Measurements from ENCODE around the gene DLX2. TPM values are rescaled to one million over a fixed set of nuclear protein-coding genes. Genes with fewer than 3 reads are reported as not detected.

DLX2 gene
- total and polyA plus RNA-seq, 9 donors = 0.12 TPM; not detected in 8

DNA sequence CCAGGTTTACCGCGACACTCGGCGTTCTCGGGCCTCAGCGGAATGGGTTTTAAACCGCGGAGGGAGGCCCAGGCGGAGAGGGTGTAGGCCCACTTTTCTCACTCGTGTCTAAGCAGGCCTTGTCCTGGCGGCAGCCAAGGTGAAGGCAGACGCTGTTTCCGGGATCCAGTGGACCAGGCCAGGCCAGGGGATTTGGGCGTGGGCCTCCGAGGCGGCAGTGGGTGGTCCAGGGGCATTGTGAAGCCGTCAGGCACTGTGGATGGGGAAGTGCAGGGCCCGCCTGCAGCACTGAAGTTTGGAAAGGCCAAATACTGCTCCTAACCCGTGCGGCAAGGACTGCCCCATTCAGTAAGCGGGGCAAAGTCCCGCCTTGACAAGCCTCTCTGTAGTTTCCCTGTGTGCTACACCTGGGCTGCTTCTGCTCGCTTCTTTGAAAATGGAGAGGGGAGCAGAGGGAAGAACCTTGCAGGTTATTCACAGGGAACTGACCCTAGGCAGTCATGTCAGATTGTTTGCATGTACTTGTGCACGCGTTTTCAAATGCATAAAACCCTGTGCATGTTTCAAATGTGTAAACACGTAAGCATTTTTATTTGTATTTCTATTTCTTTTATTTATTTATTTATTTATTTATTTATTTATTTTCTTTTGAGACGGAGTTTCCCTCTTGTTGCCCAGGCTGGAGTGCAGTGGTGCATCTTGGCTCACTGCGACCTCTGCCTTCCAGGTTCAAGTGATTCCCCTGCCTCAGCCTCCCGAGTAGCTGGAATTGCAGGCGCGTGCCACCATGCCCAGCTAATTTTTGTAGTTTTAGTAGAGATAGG is 7.5 kb upstream of the DLX2 start:
- H3K36me3 ChIP-seq = no peaks in the 10 kb centered on the region
- no peak overlapping the region for H3K27ac ChIP-seq
- H3K4me1 ChIP-seq (ENCODE audit: insufficient read depth) = peaks cover 2% of the 10 kb centered on the region
- WGBS, 3 donors = 78 to 87% (median 87%) methylated on average over 31 of the region's 31 CpGs
- H3K27me3 ChIP-seq = peaks cover 5% of the 10 kb centered on the region
- intact Hi-C loops (cut with DNase I) = loop anchor here (5.0 to 10.0 kb wide), 7 partner anchors 295 to 1138 kb away; no protein-coding TSS in a partner anchor
- DNase-seq = peak in 1 of 5 donors; percentile 14
- H3K9me3 ChIP-seq = no peaks in the 10 kb centered on the region
- TF ChIP-seq POLR2A (IDR thresholded peaks at IDR 0.05) = no peak
- TF ChIP-seq EP300 (IDR thresholded peaks at IDR 0.05) = no peak
- TF ChIP-seq, protein P1, sequence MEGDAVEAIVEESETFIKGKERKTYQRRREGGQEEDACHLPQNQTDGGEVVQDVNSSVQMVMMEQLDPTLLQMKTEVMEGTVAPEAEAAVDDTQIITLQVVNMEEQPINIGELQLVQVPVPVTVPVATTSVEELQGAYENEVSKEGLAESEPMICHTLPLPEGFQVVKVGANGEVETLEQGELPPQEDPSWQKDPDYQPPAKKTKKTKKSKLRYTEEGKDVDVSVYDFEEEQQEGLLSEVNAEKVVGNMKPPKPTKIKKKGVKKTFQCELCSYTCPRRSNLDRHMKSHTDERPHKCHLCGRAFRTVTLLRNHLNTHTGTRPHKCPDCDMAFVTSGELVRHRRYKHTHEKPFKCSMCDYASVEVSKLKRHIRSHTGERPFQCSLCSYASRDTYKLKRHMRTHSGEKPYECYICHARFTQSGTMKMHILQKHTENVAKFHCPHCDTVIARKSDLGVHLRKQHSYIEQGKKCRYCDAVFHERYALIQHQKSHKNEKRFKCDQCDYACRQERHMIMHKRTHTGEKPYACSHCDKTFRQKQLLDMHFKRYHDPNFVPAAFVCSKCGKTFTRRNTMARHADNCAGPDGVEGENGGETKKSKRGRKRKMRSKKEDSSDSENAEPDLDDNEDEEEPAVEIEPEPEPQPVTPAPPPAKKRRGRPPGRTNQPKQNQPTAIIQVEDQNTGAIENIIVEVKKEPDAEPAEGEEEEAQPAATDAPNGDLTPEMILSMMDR (IDR thresholded peaks at IDR 0.05) = no peak
- H3K4me3 ChIP-seq = no peak overlapping the region

DNA sequence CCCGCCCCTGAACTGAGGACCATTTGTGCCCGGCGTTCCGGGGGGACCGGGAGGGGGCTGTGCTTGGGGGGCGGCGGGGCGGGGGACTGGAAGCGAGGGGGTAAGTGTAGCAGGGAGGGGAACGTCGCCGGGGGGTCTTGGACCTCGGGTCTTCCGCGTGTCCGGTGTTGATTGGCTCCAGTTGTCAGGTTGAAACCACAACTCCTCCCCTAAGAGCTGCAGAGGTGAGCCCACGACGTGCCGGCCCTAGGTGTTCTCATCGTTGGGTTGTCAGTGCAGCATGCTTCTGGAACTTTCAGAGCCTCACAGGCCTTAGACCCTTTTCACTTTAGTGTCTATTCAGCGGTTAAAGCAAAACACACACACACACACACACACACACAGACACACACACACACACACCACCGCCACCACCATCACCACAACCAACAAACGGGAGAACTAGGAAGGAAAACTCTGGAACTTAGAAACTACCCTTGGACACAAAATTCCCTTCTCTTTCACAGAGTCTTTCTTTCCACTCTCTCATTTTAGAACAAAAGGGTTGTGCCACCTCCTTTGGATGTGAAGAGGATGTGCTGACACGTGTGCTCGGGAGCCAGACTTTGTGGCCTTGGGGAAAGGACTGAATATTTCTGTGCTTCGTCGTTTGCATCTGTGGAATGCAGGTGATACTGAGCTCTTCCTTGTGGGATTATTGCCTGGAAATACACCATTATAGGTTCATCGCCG is 6.7 kb upstream of the DLX2 start:
- peaks cover 5% of the 10 kb centered on the region for H3K27me3 ChIP-seq
- no peak overlapping the region for H3K27ac ChIP-seq
- intact Hi-C loops (cut with DNase I) = loop anchor here (5.0 to 10.0 kb wide), 4 partner anchors 395 to 535 kb away; no protein-coding TSS in a partner anchor
- no peaks in the 10 kb centered on the region for H3K36me3 ChIP-seq
- no peak for TF ChIP-seq EP300 (IDR thresholded peaks at IDR 0.05)
- no peak for TF ChIP-seq POLR2A (IDR thresholded peaks at IDR 0.05)
- no peaks in the 10 kb centered on the region for H3K9me3 ChIP-seq
- H3K4me3 ChIP-seq = no peak overlapping the region
- no peak for DNase-seq
- peaks cover 2% of the 10 kb centered on the region for H3K4me1 ChIP-seq (ENCODE audit: insufficient read depth)
- WGBS, 3 donors = 47 to 51% (median 50%) methylated on average over 29 of the region's 29 CpGs

DNA sequence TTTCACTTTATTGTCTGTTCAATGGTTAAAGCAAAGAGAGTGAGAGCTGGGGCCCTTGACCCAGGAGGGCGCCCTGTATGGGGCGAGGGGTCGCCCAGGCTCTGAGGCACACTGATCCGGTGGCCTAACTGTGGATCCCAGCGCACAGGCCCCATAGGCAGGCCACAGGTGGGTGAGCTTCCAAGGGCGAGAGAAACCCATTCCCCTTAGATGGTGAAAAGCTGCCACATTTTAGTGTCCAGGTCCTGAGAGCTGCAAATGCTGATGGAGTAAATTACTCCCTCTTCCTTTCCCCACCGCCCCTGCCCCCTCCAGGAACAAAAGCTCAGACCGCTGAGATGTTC is 5.9 kb upstream of the DLX2 start:
- Histone ChIP-seq H3K4me1 (ENCODE audit: insufficient read depth) (peaks cover 2% of the 10 kb centered on the region), H3K4me3 (no peak overlapping the region), H3K27me3 (peaks cover 5% of the 10 kb centered on the region), H3K27ac (no peak overlapping the region), H3K9me3 (no peaks in the 10 kb centered on the region), H3K36me3 (no peaks in the 10 kb centered on the region)
- no peak for TF ChIP-seq EP300 (IDR thresholded peaks at IDR 0.05)
- TF ChIP-seq POLR2A (IDR thresholded peaks at IDR 0.05) = no peak
- TF ChIP-seq, protein P1 (IDR thresholded peaks at IDR 0.05) = no peak
- intact Hi-C loops (cut with DNase I) = loop anchor here (5.0 to 10.0 kb wide), 4 partner anchors 394 to 534 kb away; no protein-coding TSS in a partner anchor
- DNase-seq = no peak
- 35 to 46% (median 37%) methylated on average over 8 of the region's 8 CpGs for WGBS, 3 donors

DNA sequence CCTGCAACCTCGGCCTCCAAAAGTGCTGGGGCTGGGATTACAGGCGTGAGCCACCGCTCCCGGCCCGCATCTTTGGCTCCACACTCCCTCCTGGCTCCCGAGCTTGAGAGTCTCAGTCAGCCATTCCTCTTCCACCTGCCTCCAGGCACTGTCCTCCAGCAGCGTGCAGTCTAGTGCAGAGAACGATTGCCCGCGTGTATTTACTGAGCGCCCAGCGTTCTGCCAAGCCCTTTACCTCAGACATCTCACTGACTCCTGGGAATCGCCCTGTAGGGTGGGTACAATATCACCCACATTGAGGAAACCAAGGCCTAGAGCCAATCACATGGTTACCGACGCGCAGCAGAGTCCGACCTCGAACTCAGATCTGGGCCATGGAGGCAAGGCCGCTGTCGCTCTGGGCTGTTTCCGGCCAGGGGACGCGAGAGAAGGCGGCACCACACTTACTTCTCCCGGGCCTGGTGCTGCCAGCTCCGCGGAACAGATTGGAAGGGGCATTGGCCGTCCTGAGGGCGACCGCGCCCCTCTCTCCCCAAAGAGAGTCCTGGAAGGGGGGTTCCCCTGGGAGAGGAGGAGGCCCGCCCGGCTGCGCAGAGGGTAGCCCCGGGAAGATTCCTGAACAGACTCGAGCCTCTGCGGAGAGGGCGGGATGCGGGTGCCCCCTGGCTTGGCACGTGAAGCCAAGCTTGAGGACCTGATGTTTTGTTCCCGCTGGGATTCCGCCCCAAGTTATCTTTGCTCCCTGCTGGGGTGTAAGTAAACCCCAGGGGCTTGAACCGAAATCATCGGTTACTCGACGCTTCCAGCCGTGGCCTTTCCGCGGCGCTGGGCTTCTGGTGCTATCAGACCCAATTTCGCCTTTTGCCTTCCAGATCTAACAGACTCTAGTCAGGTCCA is 5.2 kb upstream of the DLX2 start:
- no peak overlapping the region for H3K27ac ChIP-seq
- H3K4me1 ChIP-seq (ENCODE audit: insufficient read depth) = peaks cover 3% of the 10 kb centered on the region
- DNase-seq = no peak
- intact Hi-C loops (cut with DNase I) = loop anchor here (5.0 to 10.0 kb wide), 4 partner anchors 393 to 533 kb away; no protein-coding TSS in a partner anchor
- H3K27me3 ChIP-seq = peaks cover 5% of the 10 kb centered on the region
- no peaks in the 10 kb centered on the region for H3K36me3 ChIP-seq
- H3K9me3 ChIP-seq = no peaks in the 10 kb centered on the region
- TF ChIP-seq, protein P1 (IDR thresholded peaks at IDR 0.05) = no peak
- TF ChIP-seq POLR2A (IDR thresholded peaks at IDR 0.05) (no peak), EP300 (IDR thresholded peaks at IDR 0.05) (no peak)
- 14 to 20% (median 19%) methylated on average over 45 to 51 of the region's 51 CpGs for WGBS, 3 donors
- no peak overlapping the region for H3K4me3 ChIP-seq
